Stromal cell of bone marrow (primary cell): ENCODE results near the gene HES5.
"Not testable (repeated sequence)": the region's sequence is repeated elsewhere in the genome, so short reads cannot be mapped to it uniquely, and the experiment has no call there.

ENCODE experiments used
- DNase-seq: peaks from one replicate; pipeline ENCODE4 v3.0.0-alpha.2; 2012; ENCODE audit warnings: low read depth

The HES5 gene

DNA sequence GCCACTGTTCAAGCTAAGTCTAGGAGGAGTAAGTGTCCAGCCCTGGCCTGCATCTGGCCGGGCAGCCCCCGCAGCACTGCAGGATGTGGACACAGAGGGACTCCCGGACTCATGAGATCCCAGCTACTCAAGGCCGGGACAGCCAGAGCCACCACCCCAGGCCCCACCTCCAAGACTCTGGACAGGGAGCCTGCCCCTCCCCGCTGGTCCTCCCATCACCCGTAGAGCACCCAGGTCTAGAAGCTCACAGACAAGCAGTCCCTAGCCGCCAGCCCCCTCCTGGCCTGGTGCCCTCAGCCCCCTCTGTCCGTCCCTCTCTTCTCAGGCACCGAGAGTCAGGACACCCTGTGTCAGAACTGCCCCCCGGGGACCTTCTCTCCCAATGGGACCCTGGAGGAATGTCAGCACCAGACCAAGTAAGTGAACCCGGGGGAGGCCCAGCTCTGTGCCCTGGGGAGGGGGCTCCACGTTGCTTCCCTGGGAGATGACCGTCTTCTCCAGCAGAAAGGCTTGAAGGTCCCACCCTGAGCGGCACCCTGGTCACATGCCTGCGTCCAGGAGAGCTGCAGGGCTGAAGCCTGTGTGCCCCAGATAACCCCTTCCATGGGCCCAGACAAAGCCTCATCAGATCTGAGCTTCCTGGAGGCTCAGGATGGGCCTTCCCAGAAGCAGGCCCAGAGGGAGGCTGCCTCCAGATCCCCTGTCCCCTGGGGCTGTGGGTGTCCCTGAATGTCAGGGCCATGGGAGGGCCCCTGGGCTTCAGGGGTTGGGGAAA lies 30.4 kb upstream of the HES5 start:
- DNase-seq: no peak

DNA sequence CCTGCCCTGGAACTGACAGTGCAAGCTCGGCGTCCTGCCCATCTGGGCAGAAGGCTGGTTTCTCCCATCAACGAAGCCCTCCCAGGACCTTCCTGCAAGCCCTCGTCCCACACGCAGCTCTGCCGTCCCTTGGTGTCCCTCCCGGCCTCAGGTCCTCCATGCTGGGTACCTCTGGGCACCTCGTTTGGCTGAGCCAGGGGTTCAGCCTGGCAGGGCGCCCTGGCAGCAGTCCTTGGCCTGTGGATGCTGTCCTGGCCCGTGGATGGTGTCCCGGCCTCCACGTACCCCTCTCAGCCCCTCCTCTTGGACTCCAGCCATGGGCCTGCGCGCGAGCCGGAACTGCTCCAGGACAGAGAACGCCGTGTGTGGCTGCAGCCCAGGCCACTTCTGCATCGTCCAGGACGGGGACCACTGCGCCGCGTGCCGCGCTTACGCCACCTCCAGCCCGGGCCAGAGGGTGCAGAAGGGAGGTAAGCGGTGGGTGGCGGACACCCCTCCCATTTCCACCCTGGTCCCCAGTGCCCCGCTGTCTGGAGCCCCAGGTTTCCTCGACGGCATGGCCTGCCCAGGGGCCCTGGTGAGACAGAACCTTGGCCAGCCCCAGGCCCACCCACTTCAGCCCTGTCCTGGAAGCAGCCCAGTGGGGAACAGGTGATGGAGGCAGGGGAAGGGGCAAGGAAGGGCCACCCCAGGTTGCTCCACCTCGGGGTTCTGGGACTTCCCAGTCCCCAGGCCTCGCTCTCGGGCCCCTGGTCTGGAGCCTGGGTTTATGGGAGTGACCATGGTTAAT lies 29.6 kb upstream of the HES5 start:
- no peak for DNase-seq

DNA sequence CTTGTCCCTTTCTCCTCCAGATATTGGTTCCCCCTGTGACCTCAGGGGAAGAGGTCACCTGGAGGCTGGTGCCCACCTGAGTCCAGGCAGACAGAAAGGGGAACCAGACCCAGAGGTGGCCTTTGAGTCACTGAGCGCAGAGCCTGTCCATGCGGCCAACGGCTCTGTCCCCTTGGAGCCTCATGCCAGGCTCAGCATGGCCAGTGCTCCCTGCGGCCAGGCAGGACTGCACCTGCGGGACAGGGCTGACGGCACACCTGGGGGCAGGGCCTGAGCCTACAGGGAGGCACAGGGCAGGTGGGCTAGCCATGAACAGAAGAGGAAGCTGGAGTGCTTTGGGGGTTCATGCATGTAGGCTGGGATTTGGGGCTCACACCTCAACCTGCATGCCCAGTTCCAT lies 28.8 kb upstream of the HES5 start:
- no peak for DNase-seq

DNA sequence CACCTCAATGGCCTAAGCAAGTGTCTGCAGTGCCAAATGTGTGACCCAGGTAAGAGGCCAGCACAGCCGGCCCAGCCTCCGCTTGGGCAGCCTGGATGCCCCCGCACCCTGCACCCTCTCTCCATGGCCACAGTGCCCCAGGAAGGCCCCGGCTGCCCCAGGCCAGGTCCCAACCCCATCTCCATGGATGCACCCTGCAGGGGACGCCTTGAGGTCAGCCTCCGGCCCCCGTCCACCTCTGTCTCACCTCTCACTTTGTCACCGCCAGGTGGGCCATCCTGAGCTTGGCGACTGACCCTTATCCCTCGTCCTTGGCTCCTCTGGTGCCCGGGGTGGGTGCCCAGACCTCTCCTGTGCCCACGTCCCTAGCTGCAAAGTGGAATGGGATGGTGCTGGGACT lies 28.4 kb upstream of the HES5 start:
- no peak for DNase-seq

DNA sequence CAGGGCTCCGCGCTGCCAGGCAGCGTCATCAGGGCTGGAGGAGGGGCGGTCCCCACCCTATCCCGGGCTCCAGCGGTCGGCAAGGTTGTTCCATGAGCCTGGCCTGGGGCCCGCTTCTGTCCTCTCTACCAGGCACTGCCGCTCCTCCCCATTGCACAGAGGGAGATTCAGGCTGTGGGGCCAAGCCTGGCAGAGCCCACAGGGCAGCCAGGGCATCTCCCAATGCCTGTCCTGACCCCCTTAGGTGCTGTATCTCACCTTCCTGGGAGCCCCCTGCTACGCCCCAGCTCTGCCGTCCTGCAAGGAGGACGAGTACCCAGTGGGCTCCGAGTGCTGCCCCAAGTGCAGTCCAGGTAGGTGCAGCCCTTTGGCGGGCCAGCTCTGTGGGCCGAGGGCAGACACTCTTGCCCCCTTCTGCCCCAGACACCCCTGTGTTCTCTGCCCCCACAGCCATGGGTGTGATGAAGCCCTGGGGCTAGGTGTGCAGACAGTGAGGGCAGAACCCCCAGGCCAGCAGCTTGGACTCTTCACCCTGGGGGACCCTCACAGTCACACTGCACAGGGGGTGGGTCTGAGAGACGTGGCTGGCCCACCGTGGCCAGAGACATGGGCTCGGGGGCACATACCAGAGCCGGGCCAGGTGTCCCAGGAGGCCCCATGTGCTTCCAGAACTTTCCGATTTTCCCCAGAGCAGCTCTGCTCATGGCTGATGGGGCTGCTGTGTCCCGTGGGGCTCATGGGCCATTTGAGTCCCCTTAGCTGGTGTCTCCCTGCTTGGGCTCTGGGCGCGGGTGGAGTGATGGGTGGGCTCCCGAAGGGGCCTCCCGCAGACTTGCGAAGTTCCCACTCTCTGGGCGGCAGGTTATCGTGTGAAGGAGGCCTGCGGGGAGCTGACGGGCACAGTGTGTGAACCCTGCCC lies 27.7 kb upstream of the HES5 start:
- DNase-seq: no peak

DNA sequence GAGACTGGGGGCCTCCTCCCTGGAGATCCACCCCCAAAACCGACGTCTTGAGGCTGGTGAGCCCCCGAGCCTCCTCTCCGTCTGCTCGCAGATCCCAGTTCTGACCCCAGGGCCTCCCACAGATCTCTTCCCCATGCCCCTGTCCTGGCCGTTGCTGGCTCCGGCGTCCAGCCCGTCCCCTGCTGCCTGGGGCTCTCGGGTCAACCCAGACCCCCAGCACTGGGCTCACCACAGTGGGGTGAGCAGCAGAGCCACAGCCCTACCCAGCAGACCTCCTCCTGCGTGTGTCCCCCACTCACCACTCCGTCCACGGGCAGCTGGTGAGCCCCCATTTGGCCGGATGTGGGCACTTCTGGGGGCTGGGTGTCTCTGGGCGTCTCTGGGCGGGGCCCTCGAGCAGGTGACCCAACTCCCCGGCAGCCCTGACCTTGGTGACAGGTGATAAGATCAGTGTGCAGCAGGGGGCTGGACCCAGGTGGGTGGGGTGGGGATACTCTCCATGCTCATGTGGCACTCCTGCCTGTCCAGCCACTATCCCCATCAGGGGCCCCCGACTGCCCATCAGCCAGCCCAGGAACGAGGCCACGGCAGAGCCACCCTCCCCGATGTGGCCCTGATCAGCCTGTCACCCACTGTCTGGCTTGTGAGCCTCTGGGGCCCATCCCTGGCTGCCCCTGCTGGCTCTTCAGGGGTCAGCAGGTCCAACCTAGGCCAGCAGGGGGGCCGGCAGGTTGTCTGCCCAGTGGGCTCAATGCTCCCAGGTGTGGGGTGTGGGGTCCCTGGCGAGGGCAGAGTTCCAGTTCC lies 26.8 kb upstream of the HES5 start:
- DNase-seq: no peak

DNA sequence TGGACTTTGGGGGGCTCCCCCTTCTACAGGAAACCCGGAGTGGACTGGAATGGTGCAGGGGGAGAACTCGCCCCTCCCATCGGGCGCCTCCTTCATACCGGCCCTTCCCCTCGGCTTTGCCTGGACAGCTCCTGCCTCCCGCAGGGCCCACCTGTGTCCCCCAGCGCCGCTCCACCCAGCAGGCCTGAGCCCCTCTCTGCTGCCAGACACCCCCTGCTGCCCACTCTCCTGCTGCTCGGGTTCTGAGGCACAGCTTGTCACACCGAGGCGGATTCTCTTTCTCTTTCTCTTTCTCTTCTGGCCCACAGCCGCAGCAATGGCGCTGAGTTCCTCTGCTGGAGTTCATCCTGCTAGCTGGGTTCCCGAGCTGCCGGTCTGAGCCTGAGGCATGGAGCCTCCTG lies 26.2 kb upstream of the HES5 start, which contains the start of gene TNFRSF14:
Gene TNFRSF14, plus strand, starts transcription at position 95 of the 401 bp plus-strand sequence. Its CDS starts 294 bp downstream, at position 389.
- peak; percentile 31 for DNase-seq

DNA sequence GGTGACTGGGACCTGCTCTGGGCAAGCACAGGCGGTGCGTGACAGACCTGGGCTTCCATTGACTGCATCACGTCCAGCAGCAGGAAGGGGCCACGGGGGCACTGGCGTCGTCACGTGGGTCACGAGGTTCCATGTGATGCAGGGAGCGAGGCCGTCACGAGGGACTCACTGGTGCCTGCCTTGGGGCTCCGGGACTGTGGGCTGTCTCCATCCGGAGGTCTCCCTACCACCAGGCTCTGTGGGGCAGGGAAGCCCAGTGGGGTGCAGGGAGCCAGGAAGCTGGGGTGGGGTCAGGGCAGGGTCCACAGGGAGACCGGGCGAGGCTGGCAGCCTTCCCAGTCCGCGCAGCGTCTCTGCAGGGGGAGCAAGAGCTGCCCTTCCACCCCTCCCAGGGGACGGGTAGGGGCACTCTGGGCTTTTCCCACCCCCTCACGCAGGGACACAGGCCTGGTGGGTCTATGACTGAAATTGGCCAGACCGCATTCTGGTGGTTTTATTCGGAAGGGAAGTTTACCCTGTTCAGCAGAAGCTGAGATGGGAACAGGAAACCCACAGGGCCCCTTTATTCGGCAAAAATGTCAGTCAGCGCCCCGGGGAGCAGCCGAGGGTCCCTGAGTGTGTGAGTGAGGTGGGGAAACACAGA lies 25.7 kb upstream of the HES5 start:
- peak; percentile 36 for DNase-seq

DNA sequence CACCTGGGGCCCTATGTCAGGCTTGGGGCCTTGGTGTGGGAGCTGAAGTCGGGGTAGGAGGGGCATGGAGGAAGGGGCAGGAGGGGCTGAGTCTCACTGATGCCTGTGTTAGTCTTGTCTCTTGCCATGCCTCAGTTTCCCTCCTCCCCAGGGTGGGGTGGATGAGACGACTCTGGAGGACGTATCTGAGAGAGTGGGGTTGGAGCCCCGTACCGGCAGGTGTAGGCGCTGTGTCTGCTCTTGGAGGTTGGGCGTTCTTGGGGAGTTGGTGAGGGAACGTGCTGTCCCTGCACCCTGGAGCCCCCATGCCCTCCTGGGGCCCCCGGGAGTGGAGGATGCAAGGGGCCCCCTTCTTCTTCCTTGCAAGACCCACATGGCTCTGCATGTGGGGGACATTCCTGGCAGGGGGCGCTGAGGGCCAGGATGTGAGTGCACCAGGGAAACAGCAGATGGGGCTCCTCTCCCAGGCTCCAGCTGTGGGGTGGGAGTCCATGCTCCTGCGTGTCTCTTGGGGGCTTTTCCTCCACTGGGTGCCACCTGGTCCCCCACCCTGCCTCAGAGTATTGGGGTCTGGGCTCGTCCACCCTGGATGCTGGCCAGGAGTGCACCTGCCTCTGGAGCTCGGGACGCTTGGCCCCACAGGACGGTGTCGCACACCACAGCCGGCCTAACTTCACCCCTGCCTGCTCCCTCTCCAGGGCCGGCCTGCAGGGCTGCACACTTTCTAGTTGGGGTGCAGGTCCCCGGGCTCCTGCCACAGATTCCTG lies 24.7 kb upstream of the HES5 start:
- DNase-seq: no peak

DNA sequence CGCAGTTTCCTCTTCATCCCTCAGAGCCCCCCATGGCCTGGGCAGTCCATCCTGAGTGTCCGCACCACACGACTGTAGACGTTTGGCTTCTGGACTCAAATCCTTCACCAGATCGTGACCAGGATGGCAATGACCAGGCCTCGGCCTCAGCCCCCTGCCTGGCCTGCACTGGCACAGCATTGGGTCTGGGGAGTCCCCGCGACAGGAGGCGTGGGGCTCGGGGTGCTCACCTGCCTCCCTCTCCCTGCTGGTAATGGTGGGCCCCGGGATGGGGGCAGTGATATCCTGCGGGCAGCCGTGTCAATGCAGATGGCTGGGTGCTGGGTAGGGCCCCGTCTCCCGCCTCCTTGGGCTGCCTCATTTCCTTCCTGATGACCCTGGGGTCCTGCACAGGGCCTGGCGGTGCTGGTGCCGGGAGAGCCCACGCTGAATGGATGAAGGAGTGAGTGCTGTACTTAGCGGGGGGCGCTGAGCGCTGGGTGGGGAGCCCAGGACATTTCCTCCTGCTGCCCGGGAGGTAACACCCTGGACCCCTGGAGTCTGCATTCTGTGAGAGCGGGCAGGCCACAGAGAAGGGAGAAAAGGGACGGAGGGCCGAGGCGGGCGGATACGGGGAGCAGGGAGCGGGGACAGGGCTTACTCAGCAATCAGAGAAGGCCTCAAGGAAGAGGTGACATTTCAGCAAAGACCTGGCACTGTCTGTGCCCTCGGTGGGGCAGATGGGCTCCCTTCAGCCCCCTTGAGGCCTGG lies 24.0 kb upstream of the HES5 start:
- no peak for DNase-seq

DNA sequence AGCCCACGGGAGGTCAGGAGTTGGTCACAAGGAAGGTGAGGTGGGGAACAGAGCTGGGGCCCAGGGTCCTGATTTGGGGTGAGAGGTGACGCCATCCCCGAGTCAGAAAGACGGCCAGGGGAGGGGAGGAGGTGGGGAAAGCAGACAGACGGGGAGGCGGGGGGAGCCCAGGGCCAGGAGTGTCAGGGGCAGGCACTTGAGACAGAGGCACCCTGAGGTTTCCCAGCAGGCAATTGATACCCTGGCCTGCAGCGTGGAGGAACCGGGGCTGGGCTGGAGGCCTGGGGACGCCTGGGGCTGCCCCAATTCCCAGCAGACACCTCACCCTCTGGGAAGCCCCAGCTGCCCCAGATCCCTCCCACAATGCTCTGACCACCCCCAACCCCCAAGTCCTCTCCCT lies 23.0 kb upstream of the HES5 start:
- not testable (repeated sequence) for DNase-seq

DNA sequence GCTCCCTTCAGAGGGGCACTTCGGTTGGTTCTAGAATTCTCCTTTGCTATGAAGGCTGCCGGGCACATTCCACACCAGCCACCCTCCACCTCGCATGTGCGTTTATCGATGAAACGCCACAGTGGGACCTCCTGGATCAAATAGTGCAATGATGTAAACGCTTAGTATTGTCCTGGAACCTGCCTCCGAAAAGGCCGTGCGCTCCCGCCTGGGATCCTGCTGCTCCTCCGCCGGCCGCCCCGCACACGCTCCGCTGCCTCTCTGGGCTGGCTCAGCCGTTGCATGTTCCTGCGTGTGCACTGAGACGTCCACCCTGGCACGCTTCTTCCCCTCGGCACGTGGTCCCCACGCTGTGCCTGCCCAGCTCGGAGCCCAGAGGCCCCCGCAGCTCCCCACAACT lies 22.1 kb upstream of the HES5 start:
- no peak for DNase-seq

DNA sequence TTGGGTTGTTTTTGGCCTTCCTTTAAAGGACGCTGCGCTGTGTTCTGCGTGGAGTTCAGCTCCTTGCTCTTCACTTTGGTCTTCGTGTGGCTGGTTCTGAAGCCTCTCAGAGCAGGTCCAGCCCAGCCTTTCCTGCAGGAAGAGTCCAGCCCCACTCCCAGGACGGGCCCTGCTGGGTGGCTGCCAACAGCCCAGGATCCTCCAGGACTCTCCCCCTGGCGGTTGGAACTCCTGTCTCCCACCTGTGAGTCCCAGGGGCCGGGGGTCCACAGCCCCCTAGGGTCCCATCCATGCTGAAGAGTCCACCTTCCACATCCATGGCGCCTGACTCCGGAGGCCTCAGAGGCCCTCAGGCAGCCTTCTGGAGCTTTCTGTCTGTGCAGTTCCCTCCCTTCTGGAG lies 21.5 kb upstream of the HES5 start:
- not testable (repeated sequence) for DNase-seq

DNA sequence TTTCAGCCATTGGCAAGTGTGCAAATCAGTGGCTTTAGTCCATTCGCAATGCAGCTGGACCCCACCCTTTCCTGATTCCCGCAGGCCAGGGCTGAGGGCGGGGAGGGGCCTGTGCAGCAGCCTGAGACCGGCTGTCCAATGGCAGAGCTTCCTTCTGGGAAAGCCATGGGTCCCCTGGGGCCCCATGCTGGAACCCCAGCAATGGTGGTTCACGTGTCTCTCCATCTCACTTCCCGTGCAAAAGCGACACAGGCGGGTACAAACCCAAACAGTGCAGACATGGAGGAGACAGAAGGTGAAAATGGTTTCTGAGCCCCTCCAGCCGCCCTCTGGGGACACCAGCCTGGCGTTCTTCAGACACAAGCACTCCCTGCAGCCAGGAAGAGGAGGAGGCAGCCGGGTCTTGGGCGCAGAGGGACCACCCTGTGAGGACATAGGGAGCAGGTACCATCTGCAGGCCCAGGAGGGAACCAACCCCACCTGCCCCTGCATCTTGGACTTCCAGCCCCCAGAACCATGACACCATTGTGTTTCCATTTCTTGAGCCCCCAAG lies 20.3 kb upstream of the HES5 start:
- not testable (repeated sequence) for DNase-seq

DNA sequence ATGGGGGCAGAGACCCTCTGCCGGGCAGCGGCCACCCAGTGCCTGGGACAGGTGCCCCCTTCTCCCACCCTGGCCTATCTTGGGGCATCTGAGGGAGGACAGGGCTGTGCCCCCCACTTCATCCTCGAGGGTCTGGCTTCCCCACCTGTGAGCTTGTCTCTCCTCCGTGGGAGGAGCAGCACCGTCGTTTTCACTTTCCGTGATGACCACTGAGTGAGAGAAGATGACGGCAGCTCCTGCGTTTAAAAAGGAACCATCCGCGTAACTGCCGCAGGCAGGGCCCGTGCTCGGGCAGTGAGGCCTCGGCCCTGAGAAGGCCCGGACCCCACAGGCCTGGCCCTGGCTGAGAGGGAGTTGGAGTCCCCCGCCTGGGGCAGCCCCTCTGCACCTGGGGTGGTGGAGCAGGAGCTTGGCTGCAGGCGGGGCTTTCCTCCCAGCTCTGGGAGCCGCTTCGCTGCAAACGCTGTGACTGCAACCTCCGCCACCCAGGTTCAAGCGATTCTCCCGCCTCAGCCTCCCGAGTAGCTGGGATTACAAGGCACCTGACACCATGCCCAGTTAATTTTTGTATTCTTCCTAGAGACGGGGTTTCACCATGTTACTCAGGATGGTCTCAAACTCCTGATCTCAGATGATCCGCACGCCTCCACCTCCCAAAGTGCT lies 19.4 kb upstream of the HES5 start:
- DNase-seq: not testable (repeated sequence)

DNA sequence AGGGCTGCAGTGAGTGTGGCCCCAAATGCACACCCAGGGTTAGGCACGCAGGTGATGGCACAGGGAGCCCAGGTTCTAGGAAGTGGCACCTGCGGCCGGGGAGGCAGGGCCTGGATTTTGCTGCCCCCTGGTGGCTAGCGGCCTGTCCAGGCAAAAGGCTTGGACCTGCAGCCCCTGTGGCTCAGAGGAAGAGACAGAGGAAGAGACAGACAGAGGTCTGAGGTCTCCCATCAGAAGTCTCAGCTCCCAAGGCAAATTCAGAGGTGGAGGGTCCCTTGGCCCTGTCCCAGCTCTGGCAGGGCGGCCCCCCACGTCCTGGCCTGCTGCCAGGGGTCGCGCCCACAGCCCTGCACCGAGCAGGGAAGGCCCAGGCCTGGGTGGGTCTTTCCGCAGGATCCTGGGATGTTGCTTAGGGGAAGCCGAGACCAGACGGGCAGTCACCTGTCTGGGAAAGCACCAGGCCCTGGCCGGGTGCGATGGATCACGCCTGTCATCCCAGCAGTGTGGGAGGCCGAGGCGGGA lies 18.1 kb upstream of the HES5 start:
- DNase-seq: peak; percentile 35

DNA sequence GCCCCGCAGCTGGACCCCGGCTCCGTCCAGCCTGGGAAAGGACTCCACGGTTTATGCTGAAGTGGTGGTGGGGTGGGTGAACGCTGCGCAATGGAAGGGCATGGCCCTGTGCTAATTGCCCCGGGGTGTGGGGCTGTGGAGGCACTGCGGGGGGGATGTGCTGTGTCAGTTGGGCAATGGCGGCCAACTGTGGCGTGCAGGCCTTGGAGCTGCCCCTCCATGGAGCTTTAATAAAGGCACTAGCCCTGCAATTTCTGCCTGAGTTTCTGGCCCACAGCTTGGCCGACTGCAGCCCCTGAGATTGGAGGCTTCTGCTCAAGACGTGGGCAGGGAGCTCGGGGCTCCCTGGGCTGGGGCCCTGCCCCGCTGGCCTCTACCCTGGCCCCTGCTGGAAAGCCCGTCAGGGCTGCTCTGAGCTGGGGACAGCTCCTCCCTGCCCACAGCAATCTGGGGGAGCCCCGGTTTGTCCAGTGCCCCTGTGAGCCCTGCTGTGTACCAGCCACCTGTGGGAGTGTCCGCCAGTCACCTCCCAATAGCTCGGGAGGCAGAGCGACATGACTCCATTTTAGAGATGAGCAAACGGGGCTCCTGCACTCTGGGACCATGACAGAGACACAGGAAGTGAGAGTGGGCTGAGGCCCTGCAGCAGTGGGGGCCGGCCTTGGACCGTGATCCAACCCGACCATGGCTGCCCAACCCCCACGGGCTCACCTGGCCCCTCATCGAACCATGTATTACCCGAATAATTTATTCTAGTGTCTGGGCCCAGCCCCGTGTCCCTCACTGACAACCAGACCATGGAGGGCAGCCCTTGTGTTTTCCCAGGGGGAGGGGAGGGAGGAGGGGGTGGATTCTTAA lies 17.4 kb upstream of the HES5 start:
- DNase-seq: no peak
